RWPE2 (cell line): ENCODE results near the gene RPL41.
A peak's percentile ranks its signal among the peaks of the same experiment; 100 is the strongest.

Experiments
- ATAC-seq: fragments of 200-7000 bp; cut with Tn5 transposase; 3 replicates; pipeline ENCODE4 v1.9.1; 2021; ENCODE audit warnings: low read depth
- DNase-seq: peaks from one replicate; pipeline ENCODE4 v3.0.0-alpha.2; 2020; ENCODE audit warnings: low spot score
- H3K27ac ChIP-seq: fragments of 450-650 bp; 2 replicates; pipeline ENCODE4 v1.5.1; 2017; ENCODE audit warnings: mild to moderate bottlenecking; ENCODE audit not compliant: poor library complexity, severe bottlenecking
- H3K27me3 ChIP-seq: fragments of 250-450 bp; sonication (Bioruptor Pico); 2 replicates; pipeline ENCODE4 v1.5.1; 2021; ENCODE audit warnings: mild to moderate bottlenecking, moderate library complexity; ENCODE audit not compliant: insufficient read depth, poor library complexity, severe bottlenecking
- H3K36me3 ChIP-seq: fragments of 250-450 bp; sonication (Bioruptor Pico); 2 replicates; pipeline ENCODE4 v1.5.1; 2020; ENCODE audit warnings: low read depth, mild to moderate bottlenecking, moderate library complexity
- H3K4me1 ChIP-seq: fragments of 250-450 bp; sonication (Bioruptor Pico); 2 replicates; pipeline ENCODE4 v1.5.1; 2021; ENCODE audit warnings: mild to moderate bottlenecking, moderate library complexity; ENCODE audit not compliant: insufficient read depth, poor library complexity, severe bottlenecking
- H3K4me3 ChIP-seq: fragments of 250-450 bp; sonication (Bioruptor Pico); 2 replicates; pipeline ENCODE4 v1.5.1; 2021; ENCODE audit warnings: mild to moderate bottlenecking, moderate library complexity; ENCODE audit not compliant: severe bottlenecking
- H3K9me3 ChIP-seq: fragments of 250-450 bp; sonication (Bioruptor Pico); 2 replicates; pipeline ENCODE4 v1.5.1; 2021; ENCODE audit warnings: mild to moderate bottlenecking, moderate library complexity; ENCODE audit not compliant: severe bottlenecking
- CTCF ChIP-seq: fragments of 450-650 bp; IDR thresholded peaks from one replicate; pipeline ENCODE4 v1.5.1; 2017; ENCODE audit warnings: mild to moderate bottlenecking, moderate library complexity; ENCODE audit not compliant: poor library complexity, severe bottlenecking

RPL41 gene

GRCh38 chr12:56152756-56153677 lies 36.6 kb downstream of the RPL41 start:
- Histone ChIP-seq H3K4me1 (no peaks in the 10 kb centered on the region), H3K27me3 (no peaks in the 10 kb centered on the region), H3K36me3 (no peaks in the 10 kb centered on the region), H3K4me3 (peak overlapping the region; percentile 46), H3K9me3 (no peaks in the 10 kb centered on the region), H3K27ac (peak overlapping the region; percentile 84)
- DNase-seq (no peak), ATAC-seq (no peak; the same call in 2 of the 3 replicates)
- TF ChIP-seq CTCF = no peak

GRCh38 chr12:56153678-56154065 lies 37.2 kb downstream of the RPL41 start:
- H3K4me3 ChIP-seq = no peak overlapping the region
- no peak overlapping the region for H3K27ac ChIP-seq
- H3K4me1 ChIP-seq = no peaks in the 10 kb centered on the region
- H3K9me3 ChIP-seq = no peaks in the 10 kb centered on the region
- no peak for TF ChIP-seq CTCF
- no peak for DNase-seq
- peaks cover 2% of the 10 kb centered on the region; the same call in 1 of the 2 replicates for H3K36me3 ChIP-seq
- H3K27me3 ChIP-seq = no peaks in the 10 kb centered on the region
- no peak for ATAC-seq

- H3K9me3 ChIP-seq = no peaks in the 10 kb centered on the region
- no peaks in the 10 kb centered on the region for H3K27me3 ChIP-seq
- TF ChIP-seq CTCF = no peak
- no peak for DNase-seq
- H3K36me3 ChIP-seq = peaks cover 8% of the 10 kb centered on the region
- no peaks in the 10 kb centered on the region for H3K4me1 ChIP-seq
- H3K27ac ChIP-seq = no peak overlapping the region
- no peak overlapping the region for H3K4me3 ChIP-seq
- no peak for ATAC-seq
Observed at GRCh38 chr12:56154246-56154771, 37.9 kb downstream of the RPL41 start.

- Histone ChIP-seq H3K36me3 (peaks cover 13% of the 10 kb centered on the region), H3K4me3 (no peak overlapping the region), H3K9me3 (no peaks in the 10 kb centered on the region), H3K27ac (no peak overlapping the region), H3K27me3 (no peaks in the 10 kb centered on the region), H3K4me1 (peaks cover under 1% of the 10 kb centered on the region)
- no peak for DNase-seq
- ATAC-seq = no peak
- TF ChIP-seq CTCF = no peak
Observed at GRCh38 chr12:56154818-56155217, 38.4 kb downstream of the RPL41 start.
